Tongue (tissue), 2 donors: Measurements from ENCODE around the gene IL1A. TPM values are rescaled to one million over a fixed set of nuclear protein-coding genes. Genes with fewer than 3 reads are reported as not detected.

Source experiments
- DNase-seq: peaks from one replicate; pipeline ENCODE4 v3.0.0-alpha.2; 2015
- total RNA-seq: library from RNA; depleted of rRNA; stranded (reverse); fragments of >200 nt; gene quantifications from one replicate; pipeline ENCODE4 v1.2.3, GENCODE V29; 2014

The IL1A gene
- total RNA-seq, 1 donor from 2014 or later = not detected

DNA sequence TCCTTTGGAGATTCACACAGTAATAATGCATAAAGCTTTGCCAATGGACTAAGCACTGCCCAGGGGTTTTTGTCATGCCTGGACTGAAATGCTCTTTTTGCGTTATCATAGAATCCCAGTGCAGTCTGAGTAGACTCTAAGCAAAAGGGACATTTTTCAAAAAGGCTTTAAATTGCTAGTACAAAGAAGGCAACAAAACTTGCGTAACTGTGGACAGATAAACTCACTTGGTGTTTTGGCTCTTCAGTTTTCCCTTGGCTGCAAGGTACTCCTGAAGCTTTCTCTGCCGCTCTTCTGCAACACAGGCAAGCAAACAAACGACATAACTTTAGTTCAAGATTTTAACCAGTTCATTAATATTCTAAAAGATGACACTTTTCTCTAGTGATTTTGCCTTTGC is 22.0 kb downstream of the IL1A start:
- no peak for DNase-seq

DNA sequence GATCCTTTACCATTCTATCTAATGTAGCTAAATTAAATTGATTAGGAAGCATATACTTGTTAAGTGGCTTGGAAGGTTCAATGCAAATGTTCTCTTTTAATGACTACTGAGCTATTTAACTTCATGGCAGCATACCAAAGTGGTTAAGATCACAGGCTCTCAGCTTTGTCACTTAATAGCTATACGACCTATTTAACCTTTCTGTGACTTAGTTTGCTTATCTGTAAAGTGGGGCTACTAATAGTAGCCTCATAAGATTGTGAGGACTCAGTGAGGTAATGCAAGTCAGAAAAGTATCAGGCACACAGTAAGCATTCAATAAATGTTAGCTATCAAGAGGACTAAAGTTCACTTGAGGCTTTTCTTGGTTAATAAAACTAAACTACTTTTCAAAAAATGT is 24.1 kb downstream of the IL1A start:
- no peak for DNase-seq

DNA sequence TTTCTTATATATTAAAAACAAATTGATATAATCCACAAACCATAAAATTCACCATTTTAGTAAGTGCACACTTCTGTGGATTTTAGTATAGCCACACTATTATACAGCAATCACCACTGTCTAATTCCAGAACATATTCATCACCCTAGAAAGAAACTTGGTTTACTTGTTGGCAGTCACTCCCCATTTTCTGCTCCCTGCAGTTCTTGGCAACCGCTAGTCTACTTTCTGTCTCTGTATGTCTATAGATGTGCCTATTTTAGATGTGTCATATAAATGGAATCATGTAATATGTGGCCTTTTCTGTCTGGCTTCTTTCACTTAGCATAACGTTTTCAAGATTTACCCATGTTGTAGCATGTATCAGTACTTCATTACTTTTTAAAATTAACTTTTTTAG is 25.6 kb downstream of the IL1A start:
- no peak for DNase-seq

DNA sequence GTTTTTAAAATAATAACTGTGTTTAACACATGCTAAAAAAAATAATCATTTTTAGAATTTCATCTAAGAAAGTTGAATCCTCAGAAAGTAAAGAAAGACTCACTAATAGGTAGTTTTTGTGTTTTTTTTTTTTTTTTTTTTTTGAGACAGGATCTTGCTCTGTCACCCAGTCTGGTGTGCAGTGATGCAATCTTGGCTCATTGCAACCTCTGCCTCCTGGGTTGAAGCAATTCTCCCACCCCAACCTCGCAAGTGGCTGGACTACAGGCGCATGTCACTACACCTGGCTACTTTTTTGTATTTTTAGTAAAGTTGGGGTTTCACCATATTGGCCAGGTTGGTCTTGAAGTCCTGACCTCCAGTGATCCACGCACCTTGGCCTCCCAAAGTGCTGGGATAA is 27.0 kb downstream of the IL1A start:
- DNase-seq = no peak

GRCh38 chr2:112756207-112756606 is 28.1 kb downstream of the IL1A start:
- DNase-seq = no peak

GRCh38 chr2:112755444-112755843 is 28.8 kb downstream of the IL1A start:
- no peak for DNase-seq

DNA sequence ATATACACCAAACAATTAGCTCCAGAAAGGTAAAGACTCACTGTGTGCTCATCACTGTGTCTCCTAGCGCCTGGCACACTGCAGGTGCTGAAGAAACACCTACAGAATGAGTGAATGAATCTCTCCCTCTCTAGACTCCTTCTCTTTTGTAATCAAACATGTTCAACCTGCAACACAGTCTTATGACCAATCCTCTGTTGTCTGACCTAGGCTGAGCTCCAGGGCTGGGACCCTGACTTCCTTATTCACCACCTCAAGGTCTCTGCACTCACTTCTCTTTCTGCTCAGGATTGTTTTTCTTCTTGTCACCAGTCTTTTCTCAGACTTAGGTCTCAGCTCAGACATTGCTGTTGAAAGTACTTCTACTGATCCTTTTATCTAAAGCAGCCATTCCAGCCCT is 29.7 kb downstream of the IL1A start:
- no peak for DNase-seq

DNA sequence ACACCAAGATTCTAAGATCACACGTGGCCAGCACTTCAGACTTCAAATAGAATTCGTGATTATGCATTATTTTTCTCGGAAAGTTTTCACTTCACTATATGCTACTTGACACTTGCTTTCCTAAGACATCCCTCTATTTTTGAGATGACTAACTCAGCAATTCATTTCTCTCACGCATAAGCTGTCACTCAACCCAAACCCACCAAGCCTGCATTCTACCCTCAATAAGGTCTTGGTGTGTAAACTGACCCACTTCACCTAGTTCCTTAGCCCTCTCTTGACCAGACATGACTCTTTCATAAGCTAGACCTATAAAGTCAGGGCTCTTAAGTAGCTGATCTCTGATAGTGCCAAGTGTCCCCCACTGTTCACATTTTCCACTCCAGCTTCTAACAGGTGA is 31.6 kb downstream of the IL1A start:
- no peak for DNase-seq

GRCh38 chr2:112751451-112752197 is 32.7 kb downstream of the IL1A start:
- no peak for DNase-seq

GRCh38 chr2:112750560-112750843 is 33.8 kb downstream of the IL1A start:
- DNase-seq = no peak

DNA sequence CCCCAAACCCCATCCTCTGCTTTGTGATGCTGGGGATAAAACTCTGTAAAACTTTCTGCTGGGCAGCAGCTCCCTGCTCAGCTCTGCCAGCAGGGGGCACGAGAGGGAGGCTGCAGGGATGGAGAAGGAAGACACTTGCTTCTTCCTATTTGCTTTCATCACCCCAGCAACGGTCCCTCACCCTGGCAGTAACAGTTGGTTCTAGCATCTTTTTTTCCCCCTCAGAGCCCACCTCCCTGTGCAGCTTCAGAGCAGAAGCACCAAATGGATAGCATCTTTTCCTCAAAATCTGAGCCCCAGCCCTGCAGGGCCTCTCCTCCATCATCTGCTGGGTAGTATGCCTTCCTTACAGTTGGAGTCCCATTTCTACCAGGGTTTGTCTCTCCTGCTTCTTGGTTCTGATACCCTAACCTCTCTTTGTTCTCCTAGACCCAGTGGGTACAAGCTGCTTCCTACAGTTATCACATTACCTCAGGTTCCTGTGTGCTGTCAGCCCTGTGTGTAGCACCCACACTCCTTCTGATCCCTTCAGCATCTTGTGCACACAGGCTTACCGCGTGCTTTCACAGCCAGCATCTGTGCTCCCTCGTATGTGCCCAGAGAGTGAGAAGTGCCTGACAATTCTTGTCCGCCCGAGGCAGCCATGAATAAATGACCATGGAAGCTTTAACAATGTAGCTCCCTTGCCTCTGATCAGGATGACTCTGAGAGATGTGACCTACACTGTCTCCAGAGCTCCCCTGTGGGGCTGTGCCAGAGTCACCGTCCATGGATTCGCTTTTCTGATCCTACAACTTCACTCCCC is 34.3 kb downstream of the IL1A start:
- peak; percentile 80 for DNase-seq

GRCh38 chr2:112740527-112740926 is 43.8 kb downstream of the IL1A start:
- no peak for DNase-seq

- no peak for DNase-seq
These were observed 46.6 kb downstream of the IL1A start for GRCh38 chr2:112737542-112738232.

GRCh38 chr2:112733871-112734270 is 50.4 kb downstream of the IL1A start:
- DNase-seq = no peak

GRCh38 chr2:112733456-112733855 is 50.8 kb downstream of the IL1A start:
- no peak for DNase-seq

- no peak for DNase-seq
These were observed 52.8 kb downstream of the IL1A start for GRCh38 chr2:112731479-112731878.

DNA sequence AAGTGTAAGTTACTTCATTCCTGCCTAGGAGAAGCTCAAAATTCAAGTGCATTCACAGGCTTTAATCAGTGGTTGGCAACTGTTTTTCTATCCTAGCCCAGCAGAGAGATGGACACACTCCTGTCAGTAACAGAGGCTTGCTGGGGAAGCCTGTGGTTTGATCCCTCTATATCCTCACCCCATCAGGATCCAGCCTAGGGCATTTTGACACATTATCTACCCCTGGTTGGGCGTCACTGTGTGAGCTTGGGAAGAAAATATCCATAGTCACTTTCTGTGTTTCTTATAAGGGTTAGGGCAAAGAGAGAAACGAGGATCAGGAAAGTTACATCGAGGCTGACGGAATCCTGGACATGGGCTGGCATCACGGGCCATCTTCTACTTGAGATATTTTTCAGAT is 53.5 kb downstream of the IL1A start:
- DNase-seq = no peak

DNA sequence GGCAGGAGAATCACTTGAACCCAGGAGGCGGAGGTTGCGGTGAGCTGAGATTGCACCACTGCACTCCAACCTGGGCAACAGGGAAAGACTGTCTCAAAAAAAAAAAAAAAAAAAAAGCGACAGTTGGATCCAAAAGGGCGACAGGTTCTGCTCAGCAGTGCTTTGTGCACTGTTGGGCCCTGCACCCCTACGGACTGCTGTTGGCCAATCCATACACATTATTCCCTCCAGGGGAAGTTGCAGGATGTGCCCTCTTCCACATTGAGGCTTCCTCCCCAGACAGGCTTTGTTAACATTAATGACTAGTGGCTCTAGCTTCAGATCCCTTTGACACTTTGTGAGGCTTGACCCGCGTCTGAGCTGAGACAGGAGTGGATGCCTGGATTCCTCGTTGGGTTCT is 54.1 kb downstream of the IL1A start:
- DNase-seq = no peak

DNA sequence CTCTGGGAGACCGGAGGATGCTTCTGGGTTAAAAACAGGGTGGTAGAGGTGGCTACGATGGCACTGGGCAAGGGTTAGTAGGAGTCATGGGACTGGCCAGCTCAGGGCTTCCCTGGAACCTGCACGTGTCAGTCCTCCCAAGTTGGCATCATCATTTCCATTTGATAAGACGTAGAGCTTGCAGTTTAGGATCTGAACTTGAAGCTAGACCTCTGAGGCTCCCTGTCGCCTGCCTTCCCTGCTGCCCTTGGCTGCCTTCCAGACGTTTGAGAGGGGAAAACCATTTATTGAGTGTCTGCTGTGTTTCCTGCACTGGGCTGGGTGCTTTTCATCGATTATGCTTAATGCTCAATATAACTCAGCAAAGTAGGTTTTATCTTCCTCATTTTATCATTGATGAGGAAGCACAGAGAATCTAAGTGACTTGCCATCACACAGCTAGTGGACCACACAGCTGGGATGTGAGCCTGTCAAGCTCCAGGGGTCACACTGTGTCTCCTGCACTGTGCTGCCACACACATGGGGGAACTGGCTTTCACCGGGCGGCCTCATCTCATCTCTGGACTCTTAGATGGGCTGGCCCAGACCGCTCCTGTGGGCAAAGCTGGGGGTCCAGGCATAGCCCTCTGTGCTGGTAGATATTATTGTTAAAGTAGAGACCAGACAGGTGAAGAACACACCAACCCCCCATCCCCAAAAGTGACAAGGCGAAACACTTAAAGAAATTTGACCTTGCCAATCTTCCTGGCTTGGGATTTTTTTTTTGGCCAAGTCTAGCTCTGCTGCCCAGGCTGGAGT is 55.7 kb downstream of the IL1A start:
- DNase-seq = no peak

DNA sequence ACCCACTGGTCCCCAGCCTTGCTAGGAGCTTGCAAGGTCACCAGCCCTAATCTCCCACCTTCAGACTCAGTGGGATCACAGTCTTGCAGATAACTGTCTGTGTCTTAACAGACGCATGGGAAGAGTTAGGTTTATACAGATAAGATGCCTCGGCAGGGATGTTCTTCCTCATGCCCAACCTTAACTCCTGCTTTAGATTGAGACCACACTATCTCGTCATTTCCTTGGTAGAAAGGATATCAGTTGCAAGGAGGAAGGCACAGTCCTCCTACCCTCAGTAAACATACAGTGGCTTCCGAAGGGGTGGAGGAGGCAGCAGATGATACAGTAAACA is 56.3 kb downstream of the IL1A start:
- no peak for DNase-seq

GRCh38 chr2:112727276-112728028 is 56.8 kb downstream of the IL1A start:
- no peak for DNase-seq
